ENCODE data around the gene SSBP3.

The SSBP3 gene

GRCh38 chr1:54255026-54255702 lies 151.0 kb downstream of the SSBP3 start:
- no peak overlapping the region for H3K27ac ChIP-seq

GRCh38 chr1:54254055-54254454 lies 152.1 kb downstream of the SSBP3 start:
- TF ChIP-seq CTCF (IDR thresholded peaks at IDR 0.05) (no peak), ZFX (IDR thresholded peaks at IDR 0.05; ENCODE audit: borderline replicate concordance) (no peak)
- H3K27ac ChIP-seq, result no peak overlapping the region

More at GRCh38 chr1:54255026-54255702, 151.0 kb downstream of the SSBP3 start:
- TF ChIP-seq ZFX (IDR thresholded peaks at IDR 0.05; ENCODE audit: borderline replicate concordance) (no peak), CTCF (IDR thresholded peaks at IDR 0.05) (no peak)

GRCh38 chr1:54253480-54253879 lies 152.7 kb downstream of the SSBP3 start:
- no peak overlapping the region for H3K27ac ChIP-seq
- TF ChIP-seq ZFX (IDR thresholded peaks at IDR 0.05; ENCODE audit: borderline replicate concordance) (no peak), CTCF (IDR thresholded peaks at IDR 0.05) (no peak)

GRCh38 chr1:54252371-54252936 lies 153.7 kb downstream of the SSBP3 start:
- no peak overlapping the region for H3K27ac ChIP-seq
- TF ChIP-seq CTCF (IDR thresholded peaks at IDR 0.05) (no peak), ZFX (IDR thresholded peaks at IDR 0.05; ENCODE audit: borderline replicate concordance) (no peak)

- TF ChIP-seq ZFX (IDR thresholded peaks at IDR 0.05; ENCODE audit: borderline replicate concordance) (no peak), CTCF (IDR thresholded peaks at IDR 0.05) (no peak)
- no peak overlapping the region for H3K27ac ChIP-seq
Observed at GRCh38 chr1:54250670-54251069, 155.5 kb downstream of the SSBP3 start.

GRCh38 chr1:54249819-54250435 lies 156.3 kb downstream of the SSBP3 start:
- TF ChIP-seq CTCF (IDR thresholded peaks at IDR 0.05), result no peak
- no peak for TF ChIP-seq ZFX (IDR thresholded peaks at IDR 0.05; ENCODE audit: borderline replicate concordance)
- no peak overlapping the region for H3K27ac ChIP-seq

- H3K27ac ChIP-seq, result no peak overlapping the region
- no peak for TF ChIP-seq ZFX (IDR thresholded peaks at IDR 0.05; ENCODE audit: borderline replicate concordance)
- TF ChIP-seq CTCF (IDR thresholded peaks at IDR 0.05), result no peak
Observed at GRCh38 chr1:54248966-54249365, 157.2 kb downstream of the SSBP3 start.
